Lung (tissue), 13 donors: Measurements from ENCODE around the gene MCF2L2. TPM values are rescaled to one million over a fixed set of nuclear protein-coding genes. Genes with fewer than 3 reads are reported as not detected.

ENCODE experiments used
- ATAC-seq: fragments of 200-7000 bp; cut with Tn5 transposase; one replicate; pipeline ENCODE4 v1.9.1; 2020; ENCODE audit warnings: moderate number of reproducible peaks; ENCODE audit not compliant: insufficient read depth, low FRiP score
- DNase-seq, 3 donors: peaks; one replicate each; pipeline ENCODE4 v3.0.0-alpha.2; 2013 to 2017
- H3K27ac ChIP-seq, 2 donors: one replicate each; pipeline ENCODE4 v1.5.1; 2013; ENCODE audit warnings: mild to moderate bottlenecking in 2 of 2, moderate library complexity in 2 of 2, control low read depth in 1 of 2, inconsistent platforms in 1 of 2, low read depth in 1 of 2, low read length in 1 of 2
- H3K27me3 ChIP-seq, 3 donors: one replicate each; pipeline ENCODE4 v1.5.1; 2013; ENCODE audit warnings: low read length in 2 of 3; ENCODE audit not compliant: control insufficient read depth in 3 of 3, insufficient read depth in 3 of 3
- H3K36me3 ChIP-seq, 4 donors: one replicate each; pipeline ENCODE4 v1.5.1; 2013; ENCODE audit warnings: low read length in 4 of 4, mild to moderate bottlenecking in 1 of 4, moderate library complexity in 1 of 4; ENCODE audit not compliant: control insufficient read depth in 4 of 4, insufficient read depth in 4 of 4
- H3K4me1 ChIP-seq, 5 donors: one replicate each; pipeline ENCODE4 v1.5.1; 2013; ENCODE audit warnings: low read length in 5 of 5, mild to moderate bottlenecking in 2 of 5, moderate library complexity in 1 of 5; ENCODE audit not compliant: control insufficient read depth in 5 of 5, insufficient read depth in 5 of 5
- H3K4me3 ChIP-seq: one replicate; pipeline ENCODE4 v1.5.1; 2013; ENCODE audit warnings: mild to moderate bottlenecking, control low read depth, moderate library complexity
- H3K9ac ChIP-seq, 2 donors: one replicate each; pipeline ENCODE4 v1.5.1; 2013; ENCODE audit warnings: low read length in 2 of 2, control low read depth in 1 of 2; ENCODE audit not compliant: insufficient read depth in 1 of 2
- H3K9me3 ChIP-seq, 4 donors: one replicate each; pipeline ENCODE4 v1.5.1; 2013; ENCODE audit warnings: low read length in 3 of 4, mild to moderate bottlenecking in 1 of 4, moderate library complexity in 1 of 4; ENCODE audit not compliant: control insufficient read depth in 4 of 4, insufficient read depth in 3 of 4
- WGBS, 2 donors: extraction: QIAGEN DNeasy Blood & Tissue Kit; methylation state at CpG; one replicate each; pipeline ENCODE4 v1.1.7; 2013; 5-methylcytosine and 5-hydroxymethylcytosine counted together
- polyA plus RNA-seq, 2 donors: library from polyadenylated mRNA; stranded (reverse); fragments of 200-250 nt; gene quantifications; one replicate each; pipeline ENCODE4 v1.2.1, GENCODE V29; 2013
- small RNA-seq: library from RNA; depleted of rRNA; stranded (forward); fragments of <200 nt; gene quantifications from one replicate; pipeline ENCODE3, GENCODE V24; 2014; ENCODE audit warnings: low replicate concordance
- total RNA-seq, 2 donors: library from RNA; depleted of rRNA in 1 of 2; stranded (reverse); fragments of >200 nt in 1 of 2; gene quantifications; one replicate each; pipeline ENCODE4 v1.2.1, GENCODE V29; 2014 to 2021
- TF ChIP-seq, protein P1 (sequence below): IDR thresholded peaks from 2 replicates; pipeline ENCODE4 v1.5.1; 2012; ENCODE audit warnings: mild to moderate bottlenecking; ENCODE audit errors: control extremely low read depth, extremely low read depth
- donor health status: control.
- donor health status: control.
- donor health status: Bipolar disorder and iron deficiency.
- donor health status: healthy.
- donor health status: DM: yes; HTN: yes; CAD: no.

The MCF2L2 gene
- total and polyA plus RNA-seq, 4 donors, result 0.26 to 1.7 (median 1.0) TPM

DNA sequence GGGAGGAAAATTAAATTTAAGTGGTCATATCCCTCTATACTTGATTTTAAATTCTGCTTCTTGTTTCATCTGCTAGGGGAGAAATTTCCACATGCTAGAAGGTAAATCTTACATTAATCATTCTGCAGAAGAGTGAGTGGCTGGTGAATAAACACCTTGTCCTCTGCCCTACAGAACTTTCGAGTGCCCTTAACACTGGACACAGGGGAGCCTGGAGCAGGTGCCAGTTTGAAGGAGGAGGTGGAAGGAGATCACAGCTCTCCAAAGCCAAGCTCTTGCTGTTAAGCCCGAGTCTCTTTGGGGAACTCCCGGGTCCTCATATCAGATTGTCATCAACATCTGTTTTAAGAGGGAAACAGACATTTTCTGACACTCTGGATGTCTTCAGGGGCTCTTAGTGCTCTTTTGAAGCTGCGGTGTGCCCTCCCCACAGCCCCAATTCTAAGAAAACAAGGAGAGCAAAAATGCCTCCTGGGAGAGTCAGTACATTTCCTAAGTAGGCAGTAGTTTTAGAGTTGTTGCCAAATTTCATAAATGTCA lies 297.2 kb downstream of the MCF2L2 start:
- DNase-seq (no peak), ATAC-seq (peak; percentile 67)
- H3K27me3 ChIP-seq, result peaks cover 0 to 7% (median 3%) of the 10 kb centered on the region in 3 donors
- H3K9ac ChIP-seq, result no peak overlapping the region
- WGBS, 2 donors, result 32 to 33% methylated on average over 4 of the region's 4 CpGs
- no peak overlapping the region for H3K4me3 ChIP-seq
- peaks cover 0 to 6% (median under 1%) of the 10 kb centered on the region in 4 donors for H3K9me3 ChIP-seq
- peak overlapping the region in 1 of 2 donors; percentile 40 for H3K27ac ChIP-seq
- TF ChIP-seq, protein P1, sequence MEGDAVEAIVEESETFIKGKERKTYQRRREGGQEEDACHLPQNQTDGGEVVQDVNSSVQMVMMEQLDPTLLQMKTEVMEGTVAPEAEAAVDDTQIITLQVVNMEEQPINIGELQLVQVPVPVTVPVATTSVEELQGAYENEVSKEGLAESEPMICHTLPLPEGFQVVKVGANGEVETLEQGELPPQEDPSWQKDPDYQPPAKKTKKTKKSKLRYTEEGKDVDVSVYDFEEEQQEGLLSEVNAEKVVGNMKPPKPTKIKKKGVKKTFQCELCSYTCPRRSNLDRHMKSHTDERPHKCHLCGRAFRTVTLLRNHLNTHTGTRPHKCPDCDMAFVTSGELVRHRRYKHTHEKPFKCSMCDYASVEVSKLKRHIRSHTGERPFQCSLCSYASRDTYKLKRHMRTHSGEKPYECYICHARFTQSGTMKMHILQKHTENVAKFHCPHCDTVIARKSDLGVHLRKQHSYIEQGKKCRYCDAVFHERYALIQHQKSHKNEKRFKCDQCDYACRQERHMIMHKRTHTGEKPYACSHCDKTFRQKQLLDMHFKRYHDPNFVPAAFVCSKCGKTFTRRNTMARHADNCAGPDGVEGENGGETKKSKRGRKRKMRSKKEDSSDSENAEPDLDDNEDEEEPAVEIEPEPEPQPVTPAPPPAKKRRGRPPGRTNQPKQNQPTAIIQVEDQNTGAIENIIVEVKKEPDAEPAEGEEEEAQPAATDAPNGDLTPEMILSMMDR, result no peak
- H3K4me1 ChIP-seq, result peaks cover 0 to 1% (median 0%) of the 10 kb centered on the region in 5 donors
- no peaks in the 10 kb centered on the region for H3K36me3 ChIP-seq

DNA sequence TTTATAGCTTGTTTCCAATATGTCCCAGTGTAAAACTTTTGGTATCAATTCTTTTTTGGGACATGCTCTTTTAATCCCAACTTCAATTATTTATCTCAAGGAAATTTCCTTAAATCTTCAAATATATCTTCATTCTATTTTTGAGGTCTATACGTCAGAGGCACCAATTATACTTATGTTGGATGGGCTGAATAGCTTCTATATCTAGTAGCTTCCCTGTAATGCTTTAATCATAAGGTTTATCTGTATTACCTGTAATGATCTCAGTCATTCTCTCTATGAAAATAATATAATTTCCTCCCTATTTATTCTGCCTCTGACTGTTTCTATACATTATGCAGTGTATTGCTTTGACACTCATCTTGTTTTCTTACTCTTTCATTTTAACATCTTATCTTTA lies 299.2 kb downstream of the MCF2L2 start:
- DNase-seq, result no peak
- WGBS, 2 donors, result 93 to 94% methylated on average over 1 of the region's 1 CpG
- Histone ChIP-seq H3K27me3 (peaks cover 0 to 3% (median 2%) of the 10 kb centered on the region in 3 donors), H3K36me3 (no peaks in the 10 kb centered on the region), H3K4me1 (peaks cover 0 to 1% (median 0%) of the 10 kb centered on the region in 5 donors), H3K4me3 (no peak overlapping the region), H3K9me3 (peaks cover 0 to 6% (median under 1%) of the 10 kb centered on the region in 4 donors), H3K27ac (no peak overlapping the region), H3K9ac (no peak overlapping the region)
- no peak for ATAC-seq
- TF ChIP-seq, protein P1, result no peak

DNA sequence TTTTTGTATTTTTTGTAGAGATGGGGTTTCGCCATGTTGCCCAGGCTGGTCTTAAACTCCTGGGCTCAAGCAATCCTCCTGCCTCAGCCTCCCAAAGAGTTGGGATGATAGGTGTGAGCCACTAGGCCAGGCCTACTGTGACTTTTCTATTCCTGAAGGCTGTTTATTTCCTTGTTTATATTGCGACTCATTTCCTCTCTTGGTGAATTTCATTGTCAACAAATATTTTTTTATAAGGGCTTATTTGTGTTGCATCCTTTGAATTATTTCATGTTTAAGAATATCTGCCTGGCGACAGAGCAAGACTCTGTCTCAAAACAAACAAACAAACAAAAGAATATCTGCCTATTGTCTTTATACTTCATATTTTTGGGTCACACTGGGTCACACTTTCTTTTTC lies 299.7 kb downstream of the MCF2L2 start:
- TF ChIP-seq, protein P1, result no peak
- DNase-seq (no peak), ATAC-seq (no peak)
- WGBS, 2 donors, result 93 to 94% methylated on average over 3 of the region's 3 CpGs
- Histone ChIP-seq H3K4me3 (no peak overlapping the region), H3K27me3 (peaks cover 0 to 2% (median 0%) of the 10 kb centered on the region in 3 donors), H3K9me3 (peaks cover 0 to 6% (median under 1%) of the 10 kb centered on the region in 4 donors), H3K36me3 (no peaks in the 10 kb centered on the region), H3K27ac (no peak overlapping the region), H3K4me1 (peaks cover 0 to 1% (median 0%) of the 10 kb centered on the region in 5 donors), H3K9ac (no peak overlapping the region)

Small RNAs within 50 kb of the gene (small RNA-seq; reads per million reads assigned to genes)
- not detected for gene RF00092
- gene RF00394, result not detected
- gene RF01241, result not detected
- not detected for gene RNA5SP151
- 5.5 reads per million, percentile 95 among the genes with 10 or more reads in this experiment for gene SNORA63D

Other genes with a start within 250 kb of the MCF2L2 start
- 10 to 100 TPM; 28.1 to 43.1 TPM for gene B3GNT5, start 175.4 kb downstream of the MCF2L2 start, total RNA-seq
- gene B3GNT5, start 175.4 kb downstream of the MCF2L2 start, polyA plus RNA-seq, result 10 to 100 TPM; 13.5 to 25.4 TPM
- gene KLHL6, start 127.1 kb upstream of the MCF2L2 start, total RNA-seq, result 10 to 100 TPM; 15.4 to 18.0 TPM
- 10 to 100 TPM in 1 of 2 donors, 1 to 10 TPM in 1; 3.4 to 12.7 TPM for gene KLHL6, start 127.1 kb upstream of the MCF2L2 start, polyA plus RNA-seq
- 100 to 1,000 TPM in 1 of 2 donors, 10 to 100 TPM in 1; 58.1 to 352 TPM for gene KLHL24, start 207.0 kb upstream of the MCF2L2 start, total RNA-seq
- gene KLHL24, start 207.0 kb upstream of the MCF2L2 start, polyA plus RNA-seq, result 10 to 100 TPM; 14.3 to 17.6 TPM